ENCODE measurements around the gene ZNF169. TPM values are rescaled to one million over a fixed set of nuclear protein-coding genes. Genes with fewer than 3 reads are reported as not detected.
A peak's percentile ranks its signal among the peaks of the same experiment; 100 is the strongest.
"Not testable (repeated sequence)": the region's sequence is repeated elsewhere in the genome, so short reads cannot be mapped to it uniquely, and the experiment has no call there.

Gene ZNF169
- total RNA-seq, 2 donors from 2014 or later, result 7.7 to 7.8 TPM

DNA sequence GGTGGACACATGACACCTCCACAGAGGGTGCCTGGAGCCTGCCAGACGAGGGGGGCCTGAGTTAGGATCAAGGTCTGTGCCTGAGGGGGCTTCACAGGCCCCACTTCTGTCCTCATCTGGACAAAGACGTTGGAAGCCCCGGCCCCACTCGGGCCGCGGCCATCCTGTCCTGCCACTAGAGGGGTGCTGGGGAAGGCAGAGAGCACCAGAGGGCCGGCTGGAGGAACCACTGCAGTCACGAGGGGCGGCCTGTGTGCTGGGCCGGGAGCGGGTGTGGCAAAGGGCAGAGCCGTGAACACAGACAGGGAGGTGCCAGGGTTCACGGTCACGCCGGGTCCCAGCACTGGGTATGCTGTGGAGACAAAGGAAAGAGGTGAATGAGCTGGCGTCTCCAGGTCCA, 66.5 kb downstream of the ZNF169 start:
- not testable (repeated sequence) for H3K4me1 ChIP-seq (ENCODE audit: control insufficient read depth, insufficient read depth, low read length); H3K4me1 Mint-ChIP-seq; H3K9me3 Mint-ChIP-seq; H3K36me3 Mint-ChIP-seq (ENCODE audit: low read depth); H3K9ac ChIP-seq (ENCODE audit: extremely low read depth, low read length, poor library complexity, severe bottlenecking); H3K27ac ChIP-seq (ENCODE audit: low read depth, low read length); H3K4me3 ChIP-seq (ENCODE audit: low read length); H3K4me3 Mint-ChIP-seq; H3K27me3 ChIP-seq (ENCODE audit: control insufficient read depth, insufficient read depth, low read length, poor library complexity, severe bottlenecking); H3K9me3 ChIP-seq (ENCODE audit: control insufficient read depth, low read length); H3K36me3 ChIP-seq (ENCODE audit: control insufficient read depth, insufficient read depth, low read length); H3K27ac Mint-ChIP-seq; H3K27me3 Mint-ChIP-seq (ENCODE audit: insufficient read depth)
- WGBS, 2 experiments (ENCODE audit: insufficient coverage in 1 of 2, insufficient read length in 1 of 2), result 86% methylated on average over 14 of the region's 16 CpGs; no CpG with 5 or more reads in 1 of the 2 experiments
- DNase-seq, result peak; percentile 61
- TF ChIP-seq, protein P1, sequence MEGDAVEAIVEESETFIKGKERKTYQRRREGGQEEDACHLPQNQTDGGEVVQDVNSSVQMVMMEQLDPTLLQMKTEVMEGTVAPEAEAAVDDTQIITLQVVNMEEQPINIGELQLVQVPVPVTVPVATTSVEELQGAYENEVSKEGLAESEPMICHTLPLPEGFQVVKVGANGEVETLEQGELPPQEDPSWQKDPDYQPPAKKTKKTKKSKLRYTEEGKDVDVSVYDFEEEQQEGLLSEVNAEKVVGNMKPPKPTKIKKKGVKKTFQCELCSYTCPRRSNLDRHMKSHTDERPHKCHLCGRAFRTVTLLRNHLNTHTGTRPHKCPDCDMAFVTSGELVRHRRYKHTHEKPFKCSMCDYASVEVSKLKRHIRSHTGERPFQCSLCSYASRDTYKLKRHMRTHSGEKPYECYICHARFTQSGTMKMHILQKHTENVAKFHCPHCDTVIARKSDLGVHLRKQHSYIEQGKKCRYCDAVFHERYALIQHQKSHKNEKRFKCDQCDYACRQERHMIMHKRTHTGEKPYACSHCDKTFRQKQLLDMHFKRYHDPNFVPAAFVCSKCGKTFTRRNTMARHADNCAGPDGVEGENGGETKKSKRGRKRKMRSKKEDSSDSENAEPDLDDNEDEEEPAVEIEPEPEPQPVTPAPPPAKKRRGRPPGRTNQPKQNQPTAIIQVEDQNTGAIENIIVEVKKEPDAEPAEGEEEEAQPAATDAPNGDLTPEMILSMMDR (conservative IDR thresholded peaks at IDR 0.05), result peak; percentile 56

GRCh38 chr9:94328544-94328943, 69.4 kb downstream of the ZNF169 start, which contains the start of gene NUTM2F:
NUTM2F (minus strand) TSS chr9:94328644; CDS start chr9:94328623, 21 bp downstream.
- not testable (repeated sequence) for H3K4me3 ChIP-seq (ENCODE audit: low read length); H3K4me3 Mint-ChIP-seq; H3K9me3 Mint-ChIP-seq; H3K9ac ChIP-seq (ENCODE audit: extremely low read depth, low read length, poor library complexity, severe bottlenecking); H3K27me3 Mint-ChIP-seq (ENCODE audit: insufficient read depth); H3K9me3 ChIP-seq (ENCODE audit: control insufficient read depth, low read length); H3K27ac Mint-ChIP-seq; H3K4me1 Mint-ChIP-seq; H3K36me3 Mint-ChIP-seq (ENCODE audit: low read depth); H3K4me1 ChIP-seq (ENCODE audit: control insufficient read depth, insufficient read depth, low read length); H3K27ac ChIP-seq (ENCODE audit: low read depth, low read length); H3K36me3 ChIP-seq (ENCODE audit: control insufficient read depth, insufficient read depth, low read length); H3K27me3 ChIP-seq (ENCODE audit: control insufficient read depth, insufficient read depth, low read length, poor library complexity, severe bottlenecking); DNase-seq
- WGBS, 2 experiments (ENCODE audit: insufficient coverage in 1 of 2, insufficient read length in 1 of 2), result 80% methylated on average over 1 of the region's 5 CpGs; no CpG with 5 or more reads in 1 of the 2 experiments

DNA sequence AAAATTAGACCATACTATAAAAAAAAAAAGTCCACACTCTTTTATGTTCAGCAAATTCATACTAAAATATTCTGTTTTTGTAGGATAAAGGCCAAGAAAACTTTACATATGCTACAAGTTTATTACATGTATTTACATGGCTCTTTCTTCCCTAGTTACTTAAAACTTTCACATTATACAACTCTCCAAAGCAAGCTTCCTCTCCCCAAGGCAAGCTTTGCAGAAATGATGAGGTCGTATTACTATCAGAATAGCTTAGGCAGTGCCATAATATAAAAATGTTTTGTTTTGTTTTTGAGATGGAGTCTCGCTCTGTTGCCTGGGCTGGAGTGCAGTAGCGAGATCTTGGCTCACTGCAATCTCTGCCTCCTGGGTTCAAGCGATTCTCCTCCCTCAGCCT, 77.3 kb downstream of the ZNF169 start:
- not testable (repeated sequence) for DNase-seq; H3K36me3 ChIP-seq (ENCODE audit: control insufficient read depth, insufficient read depth, low read length); H3K27ac Mint-ChIP-seq; H3K4me1 Mint-ChIP-seq; H3K4me3 Mint-ChIP-seq; H3K27ac ChIP-seq (ENCODE audit: low read depth, low read length); H3K9me3 Mint-ChIP-seq; H3K27me3 Mint-ChIP-seq (ENCODE audit: insufficient read depth); H3K36me3 Mint-ChIP-seq (ENCODE audit: low read depth); H3K27me3 ChIP-seq (ENCODE audit: control insufficient read depth, insufficient read depth, low read length, poor library complexity, severe bottlenecking); H3K4me1 ChIP-seq (ENCODE audit: control insufficient read depth, insufficient read depth, low read length); H3K9me3 ChIP-seq (ENCODE audit: control insufficient read depth, low read length); H3K4me3 ChIP-seq (ENCODE audit: low read length); H3K9ac ChIP-seq (ENCODE audit: extremely low read depth, low read length, poor library complexity, severe bottlenecking)
- 98% methylated on average over 4 of the region's 4 CpGs; no CpG with 5 or more reads in 1 of the 2 experiments for WGBS, 2 experiments (ENCODE audit: insufficient coverage in 1 of 2, insufficient read length in 1 of 2)

- H3K36me3 ChIP-seq (ENCODE audit: control insufficient read depth, insufficient read depth, low read length); H3K4me1 Mint-ChIP-seq; H3K9me3 ChIP-seq (ENCODE audit: control insufficient read depth, low read length); H3K9ac ChIP-seq (ENCODE audit: extremely low read depth, low read length, poor library complexity, severe bottlenecking); H3K9me3 Mint-ChIP-seq; H3K36me3 Mint-ChIP-seq (ENCODE audit: low read depth); H3K27me3 ChIP-seq (ENCODE audit: control insufficient read depth, insufficient read depth, low read length, poor library complexity, severe bottlenecking); H3K27ac ChIP-seq (ENCODE audit: low read depth, low read length); H3K4me3 ChIP-seq (ENCODE audit: low read length); H3K27me3 Mint-ChIP-seq (ENCODE audit: insufficient read depth); H3K4me1 ChIP-seq (ENCODE audit: control insufficient read depth, insufficient read depth, low read length): not testable (repeated sequence)
- peak overlapping the region; percentile 52 for H3K4me3 Mint-ChIP-seq
- 13 to 61% methylated on average over 4 to 6 of the region's 7 CpGs for WGBS, 2 experiments (ENCODE audit: insufficient coverage in 1 of 2, insufficient read length in 1 of 2)
- H3K27ac Mint-ChIP-seq, result peak overlapping the region; percentile 95
- DNase-seq, result peak; percentile 82
Observed at GRCh38 chr9:94338723-94339122, 79.6 kb downstream of the ZNF169 start.

DNA sequence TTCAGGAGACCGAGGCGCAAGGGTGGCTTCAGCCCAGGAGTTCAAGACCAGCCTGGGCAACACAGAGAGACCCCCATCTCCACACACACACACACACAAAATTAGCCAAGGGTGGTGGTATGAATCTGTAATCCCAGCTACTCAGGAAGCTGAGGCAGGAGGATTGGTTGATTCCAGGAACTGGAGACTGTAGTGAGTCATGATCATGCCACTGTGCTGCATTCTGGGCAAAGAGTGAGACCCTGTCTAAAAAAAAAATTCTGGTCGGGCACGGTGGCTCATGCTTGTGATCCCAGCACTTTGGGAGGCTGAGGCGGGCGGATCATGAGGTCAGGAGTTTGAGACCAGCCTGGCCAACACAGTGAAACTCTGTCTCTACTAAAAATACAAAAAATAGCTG, 80.6 kb downstream of the ZNF169 start:
- not testable (repeated sequence) for H3K36me3 Mint-ChIP-seq (ENCODE audit: low read depth); H3K27ac ChIP-seq (ENCODE audit: low read depth, low read length); H3K4me3 ChIP-seq (ENCODE audit: low read length); H3K4me1 Mint-ChIP-seq; H3K36me3 ChIP-seq (ENCODE audit: control insufficient read depth, insufficient read depth, low read length); DNase-seq; H3K4me1 ChIP-seq (ENCODE audit: control insufficient read depth, insufficient read depth, low read length); H3K27me3 Mint-ChIP-seq (ENCODE audit: insufficient read depth); H3K9me3 Mint-ChIP-seq; H3K9ac ChIP-seq (ENCODE audit: extremely low read depth, low read length, poor library complexity, severe bottlenecking); H3K27me3 ChIP-seq (ENCODE audit: control insufficient read depth, insufficient read depth, low read length, poor library complexity, severe bottlenecking); H3K27ac Mint-ChIP-seq; H3K9me3 ChIP-seq (ENCODE audit: control insufficient read depth, low read length)
- peak overlapping the region; percentile 28 for H3K4me3 Mint-ChIP-seq
- 92 to 100% methylated on average over 1 to 6 of the region's 6 CpGs for WGBS, 2 experiments (ENCODE audit: insufficient coverage in 1 of 2, insufficient read length in 1 of 2)

DNA sequence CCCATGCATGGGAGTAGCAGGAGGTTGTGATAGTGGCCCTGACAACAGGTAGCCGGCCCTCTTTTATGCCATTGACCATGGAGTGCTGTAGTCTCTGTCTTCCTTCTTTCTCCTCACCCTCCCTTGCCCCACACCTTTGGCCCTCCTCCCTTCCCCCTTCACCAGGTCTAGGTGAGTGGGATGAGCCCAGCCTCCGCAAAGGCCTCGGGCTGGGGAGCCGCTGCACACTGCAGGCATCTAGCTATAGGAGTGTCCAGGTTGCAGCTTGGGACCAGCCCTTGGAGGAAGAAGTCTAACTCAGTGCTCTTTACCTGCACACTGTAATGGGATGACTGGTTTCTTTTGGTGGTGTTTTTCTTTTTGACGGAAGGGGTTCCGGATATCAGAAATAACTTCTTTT, 81.7 kb downstream of the ZNF169 start:
- not testable (repeated sequence) for H3K9ac ChIP-seq (ENCODE audit: extremely low read depth, low read length, poor library complexity, severe bottlenecking); H3K36me3 Mint-ChIP-seq (ENCODE audit: low read depth); H3K27me3 Mint-ChIP-seq (ENCODE audit: insufficient read depth); H3K4me3 ChIP-seq (ENCODE audit: low read length); H3K9me3 Mint-ChIP-seq; H3K9me3 ChIP-seq (ENCODE audit: control insufficient read depth, low read length); H3K27ac ChIP-seq (ENCODE audit: low read depth, low read length); H3K27me3 ChIP-seq (ENCODE audit: control insufficient read depth, insufficient read depth, low read length, poor library complexity, severe bottlenecking); H3K4me1 Mint-ChIP-seq; H3K36me3 ChIP-seq (ENCODE audit: control insufficient read depth, insufficient read depth, low read length); H3K4me3 Mint-ChIP-seq; H3K4me1 ChIP-seq (ENCODE audit: control insufficient read depth, insufficient read depth, low read length); DNase-seq; H3K27ac Mint-ChIP-seq
- 96 to 100% methylated on average over 2 of the region's 6 CpGs for WGBS, 2 experiments (ENCODE audit: insufficient coverage in 1 of 2, insufficient read length in 1 of 2)
